ENCODE data around the gene CHMP1B. TPM values are rescaled to one million over a fixed set of nuclear protein-coding genes. Genes with fewer than 3 reads are reported as not detected.

The CHMP1B gene, protein sequence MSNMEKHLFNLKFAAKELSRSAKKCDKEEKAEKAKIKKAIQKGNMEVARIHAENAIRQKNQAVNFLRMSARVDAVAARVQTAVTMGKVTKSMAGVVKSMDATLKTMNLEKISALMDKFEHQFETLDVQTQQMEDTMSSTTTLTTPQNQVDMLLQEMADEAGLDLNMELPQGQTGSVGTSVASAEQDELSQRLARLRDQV
- total RNA-seq, result 24.8 and 26.8 TPM in 2 replicates

DNA sequence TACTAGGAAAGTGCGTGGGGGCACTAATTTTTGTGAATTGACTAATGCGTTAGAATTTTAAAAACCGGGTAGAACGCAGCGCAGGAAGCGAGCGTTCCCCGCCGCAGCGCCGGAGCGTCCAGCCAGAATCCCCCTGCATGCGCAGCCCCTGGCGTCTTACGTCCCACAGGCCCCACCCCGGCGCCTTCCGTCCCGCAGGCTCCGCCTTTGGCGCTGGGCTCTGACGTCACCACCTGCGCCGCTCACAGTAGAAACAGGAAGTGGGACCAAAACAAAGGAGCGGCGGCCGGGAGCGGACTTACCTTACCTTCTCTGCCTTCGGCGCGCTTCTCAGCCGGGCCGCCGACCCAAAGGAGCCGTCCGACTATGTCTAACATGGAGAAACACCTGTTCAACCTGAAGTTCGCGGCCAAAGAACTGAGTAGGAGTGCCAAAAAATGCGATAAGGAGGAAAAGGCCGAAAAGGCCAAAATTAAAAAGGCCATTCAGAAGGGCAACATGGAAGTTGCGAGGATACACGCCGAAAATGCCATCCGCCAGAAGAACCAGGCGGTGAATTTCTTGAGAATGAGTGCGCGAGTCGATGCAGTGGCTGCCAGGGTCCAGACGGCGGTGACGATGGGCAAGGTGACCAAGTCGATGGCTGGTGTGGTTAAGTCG is at the start of gene CHMP1B:
Gene CHMP1B (plus strand): TSS at position 268 of the 660 bp plus-strand sequence. CDS start 99 bp downstream, at position 367.
- intact Hi-C loops (cut with micrococcal nuclease), result loop anchor here (1.0 to 5.0 kb wide), 11 partner anchors 57 to 1876 kb away; partner anchors contain the start of genes AFG3L2, FAM210A, GNAL and MPPE1
- H3K36me3 Mint-ChIP-seq (ENCODE audit: low read depth), result peaks cover 3% of the 10 kb centered on the region
- H3K27me3 Mint-ChIP-seq (ENCODE audit: insufficient read depth), result peaks cover 6% of the 10 kb centered on the region
- peaks cover 38% of the 10 kb centered on the region for H3K4me1 Mint-ChIP-seq (ENCODE audit: low read depth)
- H3K27ac Mint-ChIP-seq, result peak within 1 kb of the TSS; percentile 100
- peak within 1 kb of the TSS; percentile 99 for H3K4me3 Mint-ChIP-seq
- H3K9me3 Mint-ChIP-seq, result no peaks in the 10 kb centered on the region
- peak; percentile 95 for DNase-seq (ENCODE audit: low spot score)

DNA sequence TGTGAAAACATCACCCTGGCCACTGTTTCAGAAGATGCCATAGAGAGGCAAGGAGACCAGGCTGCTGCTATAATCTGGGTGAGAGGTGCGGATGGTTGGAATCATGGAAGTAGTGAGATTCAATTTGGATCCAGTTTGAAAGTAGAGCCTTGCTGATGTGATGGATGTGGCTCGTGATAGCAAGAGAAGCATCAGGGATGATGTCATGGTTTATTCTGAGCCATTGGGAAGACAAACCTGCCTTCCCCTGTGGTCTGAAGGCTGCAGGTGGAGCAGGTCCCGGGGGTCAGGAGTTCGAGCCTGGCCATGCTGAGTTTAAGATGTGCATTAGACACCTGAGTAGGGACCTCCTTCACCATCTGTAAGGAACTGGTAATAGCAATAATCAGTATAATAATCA is 49.6 kb upstream of the CHMP1B start:
- Mint-ChIP-seq H3K9me3 (no peaks in the 10 kb centered on the region), H3K27me3 (ENCODE audit: insufficient read depth) (peaks cover 12% of the 10 kb centered on the region), H3K4me3 (no peak overlapping the region), H3K27ac (no peak overlapping the region), H3K4me1 (ENCODE audit: low read depth) (no peaks in the 10 kb centered on the region), H3K36me3 (ENCODE audit: low read depth) (no peaks in the 10 kb centered on the region)
- no peak for DNase-seq (ENCODE audit: low spot score)
- intact Hi-C loops (cut with micrococcal nuclease), result no loop called here

DNA sequence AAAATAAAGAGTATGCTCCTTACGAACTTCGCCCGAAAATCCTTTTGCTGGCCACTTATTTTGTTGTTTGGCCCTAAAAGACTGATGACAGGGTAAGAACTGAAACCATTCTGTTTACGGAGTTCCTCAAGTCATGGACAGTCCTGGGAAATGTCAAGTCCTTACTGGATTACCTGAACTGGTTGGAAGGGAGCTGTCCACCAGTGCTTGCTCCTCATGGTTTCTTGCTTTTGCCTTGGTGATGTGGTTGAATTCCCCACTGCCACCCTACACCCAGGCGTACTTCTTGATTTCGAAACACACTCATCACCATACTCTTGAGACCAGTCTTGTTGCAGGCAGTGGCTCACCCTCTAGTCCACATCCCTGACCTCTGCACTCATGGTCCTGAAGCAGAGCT is 49.1 kb upstream of the CHMP1B start:
- Mint-ChIP-seq H3K36me3 (ENCODE audit: low read depth) (no peaks in the 10 kb centered on the region), H3K27ac (no peak overlapping the region), H3K4me1 (ENCODE audit: low read depth) (no peaks in the 10 kb centered on the region), H3K27me3 (ENCODE audit: insufficient read depth) (peaks cover 12% of the 10 kb centered on the region), H3K9me3 (no peaks in the 10 kb centered on the region), H3K4me3 (no peak overlapping the region)
- intact Hi-C loops (cut with micrococcal nuclease), result no loop called here
- no peak for DNase-seq (ENCODE audit: low spot score)

DNA sequence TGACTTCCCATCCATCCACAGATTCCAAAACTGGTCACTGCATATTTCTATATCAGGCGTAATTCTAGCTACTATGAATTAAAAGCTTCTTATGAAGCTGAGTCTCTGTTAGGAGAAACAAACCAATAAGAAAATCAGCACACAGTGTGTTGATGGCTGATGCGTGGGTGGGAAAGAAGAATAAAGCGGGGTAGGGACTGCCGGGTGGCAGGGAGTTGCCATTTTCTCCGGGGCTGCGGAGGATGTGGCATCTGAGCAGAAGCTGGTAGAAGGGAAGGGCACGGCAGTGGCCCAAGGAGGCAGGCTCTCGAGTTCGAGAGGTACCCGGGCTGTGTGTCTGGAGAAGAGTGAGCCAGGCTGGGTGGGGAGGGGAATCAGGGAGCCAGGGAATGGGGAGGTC is 48.6 kb upstream of the CHMP1B start:
- no peaks in the 10 kb centered on the region for H3K4me1 Mint-ChIP-seq (ENCODE audit: low read depth)
- H3K9me3 Mint-ChIP-seq, result no peaks in the 10 kb centered on the region
- DNase-seq (ENCODE audit: low spot score), result no peak
- no peaks in the 10 kb centered on the region for H3K36me3 Mint-ChIP-seq (ENCODE audit: low read depth)
- no peak overlapping the region for H3K27ac Mint-ChIP-seq
- H3K27me3 Mint-ChIP-seq (ENCODE audit: insufficient read depth), result peaks cover 12% of the 10 kb centered on the region
- intact Hi-C loops (cut with micrococcal nuclease), result no loop called here
- no peak overlapping the region for H3K4me3 Mint-ChIP-seq

DNA sequence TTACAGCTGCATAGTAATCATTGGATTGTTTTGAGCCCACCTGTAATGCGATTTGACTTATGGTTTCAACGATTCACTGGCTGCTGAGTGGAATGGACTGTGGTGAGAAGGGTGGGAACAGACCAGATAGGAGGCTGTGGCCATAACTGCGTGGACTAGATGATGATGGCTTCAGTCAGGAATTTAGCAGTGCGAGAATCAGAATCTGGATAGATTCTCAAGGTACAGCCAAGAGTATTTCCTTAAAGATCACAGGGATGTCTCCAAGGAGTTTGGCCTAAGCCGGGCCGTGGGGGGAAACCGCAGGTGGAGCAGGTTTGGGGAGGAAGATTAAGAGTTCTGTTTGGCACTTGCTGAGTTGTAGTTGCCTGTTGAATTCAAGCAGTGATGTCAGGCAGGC is 44.0 kb upstream of the CHMP1B start:
- no peaks in the 10 kb centered on the region for H3K9me3 Mint-ChIP-seq
- H3K4me3 Mint-ChIP-seq, result no peak overlapping the region
- H3K36me3 Mint-ChIP-seq (ENCODE audit: low read depth), result no peaks in the 10 kb centered on the region
- no peak for DNase-seq (ENCODE audit: low spot score)
- H3K27me3 Mint-ChIP-seq (ENCODE audit: insufficient read depth), result peaks cover 3% of the 10 kb centered on the region
- H3K4me1 Mint-ChIP-seq (ENCODE audit: low read depth), result no peaks in the 10 kb centered on the region
- no peak overlapping the region for H3K27ac Mint-ChIP-seq
- intact Hi-C loops (cut with micrococcal nuclease), result no loop called here

DNA sequence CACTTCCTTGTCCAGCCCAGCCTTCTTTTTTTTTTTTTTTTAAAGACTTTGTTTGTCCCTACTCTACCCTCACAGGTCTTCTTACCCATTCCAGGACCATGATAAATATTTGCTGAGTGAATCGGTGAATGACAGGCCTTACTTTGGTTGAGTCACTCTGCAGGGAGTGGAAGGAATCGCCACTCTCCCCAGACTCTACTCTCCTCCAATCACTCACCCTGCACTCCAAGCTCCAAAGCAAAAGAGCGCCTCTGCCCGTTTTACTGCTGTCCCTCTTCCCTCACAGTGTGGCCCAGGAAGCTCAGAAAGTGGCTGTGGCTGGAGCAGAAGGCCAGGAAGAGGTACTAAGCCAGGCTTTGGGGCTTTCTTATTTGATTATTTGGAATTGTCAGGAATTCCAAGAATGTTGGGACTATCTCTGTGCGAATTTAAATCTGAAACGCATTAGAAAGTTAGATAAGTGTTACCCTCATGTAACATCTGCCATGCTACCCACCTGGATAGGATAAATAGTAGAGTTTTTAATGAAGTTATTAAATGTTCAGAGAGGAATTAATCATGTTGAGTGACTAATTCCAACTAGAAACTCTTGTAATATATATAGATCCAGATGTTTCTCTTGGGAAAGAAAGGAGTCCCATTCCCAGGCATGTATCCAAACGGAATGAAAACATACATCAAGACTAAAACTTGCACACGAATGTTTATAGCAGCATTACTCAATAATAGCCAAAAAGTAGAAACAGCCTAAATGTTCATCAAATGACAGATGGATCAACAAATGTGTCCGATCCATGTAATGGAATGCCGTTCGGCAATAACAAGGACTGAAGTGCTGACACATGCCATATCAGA is 43.0 kb upstream of the CHMP1B start:
- no peaks in the 10 kb centered on the region for H3K4me1 Mint-ChIP-seq (ENCODE audit: low read depth)
- peaks cover 3% of the 10 kb centered on the region for H3K27me3 Mint-ChIP-seq (ENCODE audit: insufficient read depth)
- no peaks in the 10 kb centered on the region for H3K36me3 Mint-ChIP-seq (ENCODE audit: low read depth)
- H3K9me3 Mint-ChIP-seq, result no peaks in the 10 kb centered on the region
- DNase-seq (ENCODE audit: low spot score), result no peak
- H3K27ac Mint-ChIP-seq, result no peak overlapping the region
- intact Hi-C loops (cut with micrococcal nuclease), result no loop called here
- H3K4me3 Mint-ChIP-seq, result no peak overlapping the region

DNA sequence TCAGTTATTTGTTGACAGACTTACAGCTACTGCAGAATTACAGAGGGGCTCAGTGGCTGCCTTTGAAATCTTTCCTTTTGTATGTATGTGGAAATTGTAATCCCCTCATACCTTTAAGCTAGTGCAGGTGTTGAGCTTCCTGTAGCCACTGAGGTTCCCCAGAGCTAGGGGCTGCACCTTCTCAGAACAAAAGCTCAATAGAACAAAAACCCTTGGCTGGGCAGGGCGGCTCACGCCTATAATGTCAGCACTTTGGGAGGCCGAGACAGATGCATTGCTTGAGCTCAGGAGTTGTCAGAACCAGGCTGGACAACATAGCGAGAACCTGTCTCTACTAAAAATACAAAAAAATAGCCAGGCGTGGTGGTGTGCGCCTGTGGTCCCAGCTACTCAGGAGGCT is 41.3 kb upstream of the CHMP1B start:
- intact Hi-C loops (cut with micrococcal nuclease), result no loop called here
- no peak for DNase-seq (ENCODE audit: low spot score)
- Mint-ChIP-seq H3K4me1 (ENCODE audit: low read depth) (no peaks in the 10 kb centered on the region), H3K9me3 (no peaks in the 10 kb centered on the region), H3K27ac (no peak overlapping the region), H3K27me3 (ENCODE audit: insufficient read depth) (peaks cover 4% of the 10 kb centered on the region), H3K4me3 (no peak overlapping the region), H3K36me3 (ENCODE audit: low read depth) (no peaks in the 10 kb centered on the region)

DNA sequence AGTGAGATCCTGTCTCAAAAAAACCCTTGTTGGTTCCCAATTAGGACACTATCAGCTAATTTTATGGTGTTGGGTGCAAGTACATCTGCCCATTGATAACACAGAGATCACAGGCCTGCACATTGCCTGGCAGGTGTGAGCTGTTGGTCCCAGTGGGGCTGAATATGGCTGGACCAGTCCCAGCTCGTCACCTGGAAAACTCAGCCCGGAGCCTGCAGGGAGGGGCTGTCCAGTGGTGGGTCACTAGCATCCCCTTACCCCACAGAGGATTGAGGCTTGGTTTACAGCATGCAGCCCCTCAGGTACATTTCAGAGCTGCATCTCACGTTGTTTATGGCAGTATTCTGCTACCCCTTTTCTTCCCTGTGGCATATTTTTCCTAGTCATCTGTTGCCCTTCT is 40.8 kb upstream of the CHMP1B start:
- intact Hi-C loops (cut with micrococcal nuclease), result no loop called here
- H3K27ac Mint-ChIP-seq, result no peak overlapping the region

DNA sequence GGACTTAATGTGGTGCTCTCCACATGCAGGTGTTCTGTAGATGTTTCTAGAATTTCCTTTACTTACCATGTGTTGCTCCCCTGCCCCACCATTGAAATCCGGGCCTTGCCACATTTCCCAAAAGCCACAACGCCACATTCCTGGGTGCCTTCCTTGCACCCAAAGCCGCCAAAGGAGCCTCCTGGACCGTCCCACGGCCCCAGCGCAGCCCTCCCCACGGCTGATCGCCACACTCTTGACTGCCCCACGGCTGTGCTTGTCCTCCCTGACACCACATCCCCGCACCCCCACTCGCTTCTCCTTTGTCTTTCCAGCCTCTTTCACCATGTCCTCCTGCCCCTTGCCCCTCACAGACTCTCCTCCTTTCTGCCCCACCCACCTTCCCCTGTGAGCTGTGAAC is 40.2 kb upstream of the CHMP1B start:
- H3K4me3 Mint-ChIP-seq, result no peak overlapping the region
- no peaks in the 10 kb centered on the region for H3K36me3 Mint-ChIP-seq (ENCODE audit: low read depth)
- peaks cover 2% of the 10 kb centered on the region for H3K27me3 Mint-ChIP-seq (ENCODE audit: insufficient read depth)
- H3K27ac Mint-ChIP-seq, result no peak overlapping the region
- H3K4me1 Mint-ChIP-seq (ENCODE audit: low read depth), result no peaks in the 10 kb centered on the region
- no peak for DNase-seq (ENCODE audit: low spot score)
- intact Hi-C loops (cut with micrococcal nuclease), result no loop called here
- H3K9me3 Mint-ChIP-seq, result no peaks in the 10 kb centered on the region

More for the DNA sequence above, 40.8 kb upstream of the CHMP1B start:
- Mint-ChIP-seq H3K27me3 (ENCODE audit: insufficient read depth) (peaks cover 4% of the 10 kb centered on the region), H3K9me3 (no peaks in the 10 kb centered on the region), H3K36me3 (ENCODE audit: low read depth) (no peaks in the 10 kb centered on the region), H3K4me3 (no peak overlapping the region), H3K4me1 (ENCODE audit: low read depth) (no peaks in the 10 kb centered on the region)
- DNase-seq (ENCODE audit: low spot score), result no peak

DNA sequence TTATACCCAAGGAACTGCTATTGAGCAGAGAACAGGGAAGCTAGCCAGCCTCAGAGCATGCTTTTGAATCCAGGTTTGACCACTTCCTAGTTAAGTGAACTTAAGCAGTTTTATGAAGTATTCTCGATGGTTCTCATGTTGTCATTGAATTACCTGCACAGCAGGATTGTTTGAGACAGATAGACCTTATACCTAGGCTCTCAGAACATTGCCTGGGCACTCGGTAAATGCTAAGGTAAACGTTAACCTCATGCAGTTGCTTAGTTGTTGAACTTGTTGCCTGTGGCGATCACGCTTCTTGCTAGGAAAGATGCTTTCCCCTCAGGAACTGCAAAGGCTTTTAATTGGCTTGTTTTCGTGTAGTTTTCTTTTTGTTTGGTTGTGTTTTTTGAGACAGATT is 34.0 kb upstream of the CHMP1B start:
- Mint-ChIP-seq H3K27me3 (ENCODE audit: insufficient read depth) (peaks cover 4% of the 10 kb centered on the region), H3K27ac (no peak overlapping the region), H3K36me3 (ENCODE audit: low read depth) (no peaks in the 10 kb centered on the region), H3K9me3 (no peaks in the 10 kb centered on the region), H3K4me3 (no peak overlapping the region), H3K4me1 (ENCODE audit: low read depth) (no peaks in the 10 kb centered on the region)
- DNase-seq (ENCODE audit: low spot score), result no peak
- intact Hi-C loops (cut with micrococcal nuclease), result no loop called here

DNA sequence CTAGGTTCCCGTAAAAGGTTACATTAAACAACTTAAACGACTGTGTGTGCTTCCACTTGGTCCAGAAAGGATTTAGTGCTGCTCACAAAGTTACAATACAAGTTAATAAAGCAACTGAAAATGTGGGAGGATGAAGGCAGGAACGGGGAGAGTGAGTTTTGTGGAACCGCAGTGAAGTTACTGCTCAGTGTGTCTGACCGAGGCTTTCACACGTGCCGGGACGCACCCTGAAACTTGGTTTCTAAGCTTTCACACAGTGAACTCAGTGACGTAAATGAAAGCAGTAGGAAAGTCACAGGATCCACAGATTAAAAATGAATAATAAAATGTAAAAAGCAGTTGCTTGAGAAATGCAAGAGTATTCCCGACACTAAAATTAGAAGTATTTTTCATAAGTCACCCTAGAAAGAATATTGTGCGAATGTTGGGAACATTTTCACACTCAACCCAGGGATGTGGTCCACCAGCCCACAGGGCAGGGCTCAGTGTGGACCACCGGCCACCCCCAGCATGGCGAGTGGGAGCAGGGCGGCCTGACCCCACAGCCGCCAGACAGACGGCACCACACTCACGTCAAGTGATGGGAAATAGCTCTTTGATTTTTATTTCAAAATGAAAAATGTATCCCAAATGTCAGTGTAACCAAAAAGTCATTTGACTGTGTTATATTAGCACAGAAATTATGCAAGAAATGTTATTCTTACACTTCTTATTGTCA is 32.6 kb upstream of the CHMP1B start:
- Mint-ChIP-seq H3K27ac (no peak overlapping the region), H3K9me3 (no peaks in the 10 kb centered on the region), H3K4me3 (no peak overlapping the region), H3K4me1 (ENCODE audit: low read depth) (no peaks in the 10 kb centered on the region), H3K36me3 (ENCODE audit: low read depth) (no peaks in the 10 kb centered on the region), H3K27me3 (ENCODE audit: insufficient read depth) (peaks cover 4% of the 10 kb centered on the region)
- intact Hi-C loops (cut with micrococcal nuclease), result no loop called here
- DNase-seq (ENCODE audit: low spot score), result no peak

DNA sequence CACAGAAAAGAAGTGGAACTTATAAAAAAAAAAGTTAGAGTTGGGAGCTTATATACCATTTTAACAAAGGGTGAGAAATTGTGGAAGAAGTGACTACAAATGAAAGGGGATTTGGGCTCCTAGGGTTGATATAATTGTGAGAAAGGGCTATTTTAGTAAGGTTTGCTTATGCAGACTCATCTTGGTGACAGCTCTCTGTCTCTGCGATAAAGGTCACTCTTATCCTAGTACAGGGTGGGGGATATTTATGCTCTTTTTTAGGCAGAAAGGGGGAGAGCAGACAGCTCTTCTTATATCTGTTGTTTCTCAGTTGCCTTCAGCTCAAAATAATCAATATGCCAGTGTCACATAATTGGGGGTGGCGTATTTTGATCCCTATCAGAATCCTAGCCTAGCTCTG is 31.3 kb upstream of the CHMP1B start:
- intact Hi-C loops (cut with micrococcal nuclease), result no loop called here
- no peaks in the 10 kb centered on the region for H3K9me3 Mint-ChIP-seq
- no peak overlapping the region for H3K4me3 Mint-ChIP-seq
- DNase-seq (ENCODE audit: low spot score), result no peak
- H3K36me3 Mint-ChIP-seq (ENCODE audit: low read depth), result no peaks in the 10 kb centered on the region
- H3K27me3 Mint-ChIP-seq (ENCODE audit: insufficient read depth), result peaks cover 2% of the 10 kb centered on the region
- H3K4me1 Mint-ChIP-seq (ENCODE audit: low read depth), result no peaks in the 10 kb centered on the region
- no peak overlapping the region for H3K27ac Mint-ChIP-seq
